Measurements from ENCODE around the gene RSPH1.

Gene RSPH1

DNA sequence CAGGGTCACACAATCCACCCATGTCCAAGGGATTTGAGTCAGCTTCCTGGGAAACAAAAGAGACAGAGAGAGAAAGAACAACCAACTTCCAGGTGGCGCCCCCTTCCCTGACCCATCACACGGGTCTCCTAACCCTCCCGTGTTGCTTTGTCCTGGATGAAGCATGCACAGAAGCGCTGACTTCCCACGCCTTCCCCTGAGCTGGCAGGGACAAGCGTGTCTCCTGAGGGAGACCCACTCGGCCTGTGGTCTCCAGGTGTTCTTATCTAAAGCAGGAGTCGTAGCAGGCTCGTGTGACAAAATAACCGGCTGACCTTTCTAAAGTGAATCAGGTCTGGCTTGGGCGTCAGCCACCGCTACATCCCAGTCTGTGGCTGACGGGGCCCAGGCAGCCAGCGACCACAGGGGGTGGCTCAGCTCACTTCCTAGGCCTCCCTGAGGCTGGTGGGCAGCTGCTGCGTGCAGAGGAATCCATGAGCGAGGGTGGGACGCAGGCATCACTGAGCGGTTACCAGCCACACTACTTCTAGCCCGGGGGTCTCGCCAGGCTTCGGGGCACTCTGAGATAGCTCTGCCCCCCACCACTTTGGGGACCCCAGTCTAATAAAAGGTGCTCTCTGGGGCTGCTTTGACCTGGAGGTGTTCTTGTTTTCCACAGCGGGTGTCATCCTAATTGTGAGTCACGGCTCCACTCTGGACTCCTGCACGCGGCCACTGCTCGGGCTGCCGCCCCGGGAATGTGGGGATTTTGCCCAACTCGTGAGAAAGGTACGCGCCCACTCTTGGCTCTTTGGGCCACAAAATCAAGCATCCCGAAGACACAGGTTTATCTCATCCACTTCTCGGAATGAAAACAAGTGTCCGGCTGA, 51.9 kb downstream of the RSPH1 start:
- TF ChIP-seq, protein P1, sequence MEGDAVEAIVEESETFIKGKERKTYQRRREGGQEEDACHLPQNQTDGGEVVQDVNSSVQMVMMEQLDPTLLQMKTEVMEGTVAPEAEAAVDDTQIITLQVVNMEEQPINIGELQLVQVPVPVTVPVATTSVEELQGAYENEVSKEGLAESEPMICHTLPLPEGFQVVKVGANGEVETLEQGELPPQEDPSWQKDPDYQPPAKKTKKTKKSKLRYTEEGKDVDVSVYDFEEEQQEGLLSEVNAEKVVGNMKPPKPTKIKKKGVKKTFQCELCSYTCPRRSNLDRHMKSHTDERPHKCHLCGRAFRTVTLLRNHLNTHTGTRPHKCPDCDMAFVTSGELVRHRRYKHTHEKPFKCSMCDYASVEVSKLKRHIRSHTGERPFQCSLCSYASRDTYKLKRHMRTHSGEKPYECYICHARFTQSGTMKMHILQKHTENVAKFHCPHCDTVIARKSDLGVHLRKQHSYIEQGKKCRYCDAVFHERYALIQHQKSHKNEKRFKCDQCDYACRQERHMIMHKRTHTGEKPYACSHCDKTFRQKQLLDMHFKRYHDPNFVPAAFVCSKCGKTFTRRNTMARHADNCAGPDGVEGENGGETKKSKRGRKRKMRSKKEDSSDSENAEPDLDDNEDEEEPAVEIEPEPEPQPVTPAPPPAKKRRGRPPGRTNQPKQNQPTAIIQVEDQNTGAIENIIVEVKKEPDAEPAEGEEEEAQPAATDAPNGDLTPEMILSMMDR (IDR thresholded peaks at IDR 0.05; ENCODE audit: low read depth, low read length, missing control alignments): no peak
- no peak overlapping the region for H3K4me3 ChIP-seq (ENCODE audit: low read depth, low read length)
- DNase-seq (ENCODE audit: low read depth): no peak

DNA sequence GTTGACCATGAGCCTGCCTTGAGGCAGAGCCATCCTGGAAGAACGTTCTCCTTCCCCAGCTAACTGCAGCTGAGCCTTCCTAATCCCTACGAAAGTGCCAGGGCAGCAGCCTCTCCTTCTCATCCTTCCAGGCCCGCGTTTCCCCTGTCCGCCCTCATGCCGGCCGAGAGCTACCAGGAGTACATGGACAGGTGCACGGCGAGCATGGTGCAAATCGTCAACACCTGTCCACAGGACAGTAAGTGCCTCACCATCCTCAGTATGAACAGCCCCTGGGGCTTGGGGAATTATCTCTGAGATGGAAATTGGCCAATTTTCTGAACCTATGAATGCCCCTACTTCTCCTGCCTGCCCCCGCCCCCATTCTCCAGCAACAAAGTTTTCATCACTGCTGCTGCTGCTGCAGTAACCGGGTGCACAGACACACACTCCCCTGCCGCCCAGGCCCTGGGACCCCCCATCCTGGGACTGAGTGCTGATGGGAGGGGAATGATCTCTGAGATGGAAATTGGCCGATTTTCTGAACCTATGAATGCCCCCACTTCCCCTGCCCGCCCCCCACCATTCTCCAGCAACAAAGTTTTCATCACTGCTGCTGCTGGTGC, 52.7 kb downstream of the RSPH1 start:
- DNase-seq (ENCODE audit: low read depth): no peak
- H3K4me3 ChIP-seq (ENCODE audit: low read depth, low read length): no peak overlapping the region
- TF ChIP-seq, protein P1 (IDR thresholded peaks at IDR 0.05; ENCODE audit: low read depth, low read length, missing control alignments): no peak

DNA sequence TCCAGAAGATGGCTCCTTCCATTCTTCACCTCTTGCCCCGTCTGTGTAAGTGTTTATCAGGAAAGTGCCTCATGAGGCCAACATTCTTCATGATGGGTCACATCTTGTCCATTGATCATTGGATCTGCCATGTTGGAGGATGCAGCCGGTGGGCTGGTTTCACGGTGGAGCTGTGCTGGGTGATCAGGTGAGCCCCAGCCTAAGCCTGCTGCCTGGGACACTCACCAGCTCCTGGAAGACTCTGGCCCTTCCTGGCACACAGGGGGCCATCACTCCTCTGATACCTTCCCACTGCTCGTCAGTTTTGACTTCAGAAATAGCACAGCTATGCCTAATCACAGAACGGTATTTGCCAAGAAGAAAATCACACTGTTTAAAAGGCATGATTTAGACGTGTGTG, 54.1 kb downstream of the RSPH1 start:
- TF ChIP-seq, protein P1 (IDR thresholded peaks at IDR 0.05; ENCODE audit: low read depth, low read length, missing control alignments): no peak
- no peak overlapping the region for H3K4me3 ChIP-seq (ENCODE audit: low read depth, low read length)
- no peak for DNase-seq (ENCODE audit: low read depth)

DNA sequence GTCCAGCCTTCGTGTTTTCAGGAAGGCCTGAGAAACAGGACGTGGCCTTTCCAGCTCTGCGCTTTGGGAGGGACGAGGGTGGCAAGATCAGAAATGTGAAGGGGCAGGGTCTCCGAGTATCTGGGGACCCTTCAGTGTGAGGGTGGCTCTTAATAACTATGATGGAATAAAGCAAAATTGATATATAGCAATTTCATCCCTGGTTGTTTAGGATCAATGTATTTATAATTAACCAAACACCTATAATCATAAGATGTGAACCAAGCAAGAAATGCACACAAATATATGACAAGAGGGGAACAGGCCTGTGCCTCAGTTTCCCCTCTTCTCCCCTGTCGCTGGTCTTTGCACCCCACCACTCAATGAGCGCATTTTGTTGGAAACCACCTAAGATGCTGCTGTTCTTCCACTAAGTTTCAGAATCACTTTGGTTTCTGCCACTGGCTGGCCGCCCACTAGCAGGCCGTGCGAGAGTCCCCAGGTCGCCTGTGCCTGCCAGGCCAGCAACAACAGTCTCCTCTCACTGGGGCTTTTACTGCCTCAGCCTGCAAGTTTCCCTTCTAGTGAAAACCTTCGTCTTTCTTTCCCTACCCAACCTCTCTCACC, 55.7 kb downstream of the RSPH1 start:
- TF ChIP-seq, protein P1 (IDR thresholded peaks at IDR 0.05; ENCODE audit: low read depth, low read length, missing control alignments): no peak
- H3K4me3 ChIP-seq (ENCODE audit: low read depth, low read length): no peak overlapping the region
- DNase-seq (ENCODE audit: low read depth): no peak

DNA sequence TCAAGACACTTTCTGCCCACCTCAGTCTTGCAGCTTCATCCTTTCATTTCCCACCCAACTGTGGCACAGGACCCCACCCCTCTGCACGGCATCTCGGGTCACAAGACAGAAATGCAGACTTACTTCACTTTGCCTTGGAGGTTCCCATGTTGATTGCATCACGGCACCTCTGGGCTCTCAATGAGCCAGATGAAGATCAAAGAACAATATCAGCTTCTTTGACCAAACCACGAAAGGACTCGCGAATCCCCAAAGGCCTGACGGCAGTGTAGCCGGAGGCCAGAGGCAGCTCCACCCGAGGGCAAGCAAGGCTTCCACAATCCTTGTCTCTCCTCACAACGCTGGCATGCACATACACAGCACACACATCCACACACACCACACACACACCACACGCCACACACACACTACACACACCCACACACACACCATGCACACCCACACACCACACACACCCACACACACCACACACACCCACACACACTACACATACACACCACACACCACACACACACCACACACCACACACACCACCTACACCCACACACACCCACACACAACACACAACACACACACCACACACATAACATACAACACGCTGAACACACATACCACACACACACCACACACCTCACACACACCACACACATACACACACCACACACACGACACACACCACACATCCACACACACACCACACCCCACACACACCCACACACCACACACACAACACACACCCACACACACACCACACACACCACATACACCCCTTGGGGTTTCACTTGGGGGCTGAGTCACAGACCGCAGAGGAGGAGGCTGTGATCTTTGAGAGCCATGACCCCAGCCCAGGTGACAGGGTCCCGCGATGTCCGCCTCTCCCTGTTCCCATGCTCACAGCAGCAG, 56.5 kb downstream of the RSPH1 start:
- TF ChIP-seq, protein P1 (IDR thresholded peaks at IDR 0.05; ENCODE audit: low read depth, low read length, missing control alignments): no peak
- no peak overlapping the region for H3K4me3 ChIP-seq (ENCODE audit: low read depth, low read length)
- no peak for DNase-seq (ENCODE audit: low read depth)

DNA sequence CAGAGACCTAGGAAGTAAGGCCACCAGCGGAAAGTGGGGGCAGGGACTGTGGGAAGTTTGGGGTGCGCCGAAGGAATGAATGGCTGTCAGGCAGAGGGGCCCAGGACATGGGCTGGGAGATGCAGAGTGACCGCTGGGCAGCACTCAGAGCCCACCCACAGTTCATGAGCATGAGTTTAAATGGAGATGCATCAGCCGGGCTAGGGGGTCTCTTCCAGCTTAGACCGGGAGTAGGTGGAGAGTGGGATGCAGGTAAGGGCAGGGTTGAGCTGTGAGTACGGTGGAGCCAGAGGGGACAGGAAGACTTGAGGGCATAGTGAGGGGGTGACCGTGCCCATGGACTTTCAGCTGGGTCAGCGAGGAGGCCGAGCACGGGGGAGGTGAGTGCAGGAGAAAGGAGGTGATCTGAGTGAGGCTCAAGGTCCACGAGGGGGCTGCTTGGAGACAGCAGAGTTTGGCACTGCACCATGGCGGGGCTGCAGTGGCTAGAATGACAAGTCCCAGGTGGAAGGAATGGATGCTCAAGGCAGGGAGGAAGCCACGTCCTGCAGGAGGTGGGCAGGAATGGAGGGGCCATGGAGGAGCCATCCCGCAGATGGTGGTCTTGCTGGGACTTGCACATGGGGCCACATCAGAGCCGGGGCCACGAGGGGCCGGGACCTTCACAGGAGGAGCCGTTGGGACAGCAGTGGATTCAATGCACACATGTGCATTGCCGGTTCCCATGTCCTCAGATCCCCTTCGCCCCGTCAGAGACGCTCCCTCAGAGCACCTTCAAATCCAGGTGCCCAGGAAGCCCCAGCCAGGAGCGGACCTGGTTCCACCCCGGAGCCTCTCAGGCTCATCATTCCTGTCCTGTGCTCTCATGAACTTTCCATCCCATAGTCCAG, 57.5 kb downstream of the RSPH1 start:
- no peak overlapping the region for H3K4me3 ChIP-seq (ENCODE audit: low read depth, low read length)
- TF ChIP-seq, protein P1 (IDR thresholded peaks at IDR 0.05; ENCODE audit: low read depth, low read length, missing control alignments): no peak
- no peak for DNase-seq (ENCODE audit: low read depth)

Measured in GM12864 (cell line).